Measurements from ENCODE around the gene NGEF. TPM values are rescaled to one million over a fixed set of nuclear protein-coding genes. Genes with fewer than 3 reads are reported as not detected.

The NGEF gene
- polyA plus RNA-seq, 1 of the 3 experiments (the other 2 are of a cell fraction), result 1.4 TPM

DNA sequence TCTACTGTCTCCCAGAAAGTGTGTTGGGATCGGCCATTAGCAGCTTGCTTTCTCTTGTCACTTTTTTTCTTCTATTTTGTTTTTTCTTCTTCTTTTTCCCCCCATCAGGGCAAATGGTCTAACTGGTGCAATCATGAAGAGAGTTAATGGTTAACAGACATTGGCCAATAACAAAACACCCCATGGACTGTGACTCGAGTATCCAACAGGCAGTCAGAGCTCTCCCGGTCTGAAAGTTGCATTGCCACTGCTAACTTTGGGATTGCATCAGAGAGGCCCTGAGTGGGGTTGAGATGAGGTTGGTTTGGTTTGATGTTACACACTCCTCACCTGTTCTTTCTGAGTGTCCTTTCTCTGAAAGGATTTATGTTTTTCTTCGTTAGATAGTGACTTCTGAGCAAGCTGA, 155.9 kb downstream of the NGEF start:
- Histone ChIP-seq H2AFZ (ENCODE audit: low read depth) (no peak overlapping the region), H3K79me2 (ENCODE audit: insufficient read depth) (no peaks in the 10 kb centered on the region), H3K27me3 (ENCODE audit: insufficient read depth) (no peaks in the 10 kb centered on the region), H4K20me1 (ENCODE audit: insufficient read depth) (no peaks in the 10 kb centered on the region), H3K36me3 (replicated peaks in 1 of 2; ENCODE audit: control insufficient read depth in 1 of 2, insufficient read depth in 2 of 2, low read length in 1 of 2) (peaks cover 24 to 40% of the 10 kb centered on the region in 2 experiments), H3K4me2 (no peak overlapping the region), H3K9ac (no peak overlapping the region), H3K4me3 (ENCODE audit: low read depth in 2 of 2, low read length in 1 of 2) (no peak overlapping the region), H3K27ac (ENCODE audit: low read depth in 2 of 2, low read length in 1 of 2) (no peak overlapping the region), H3F3A (replicated peaks; ENCODE audit: insufficient read depth) (peaks cover 9% of the 10 kb centered on the region), H3K4me1 (ENCODE audit: control insufficient read depth in 1 of 2, insufficient read depth in 2 of 2, low read depth in 1 of 2, low read length in 1 of 2) (peaks cover 0 to 9% of the 10 kb centered on the region in 2 experiments; a peak in 1 of 4 replicates), H3K9me3 (no peaks in the 10 kb centered on the region), H3K9me2 (no peaks in the 10 kb centered on the region)
- ChIA-PET POLR2A (no interaction called here), CTCF (interaction anchor here (2.1 kb wide), 1 partner anchor 394 kb away, joined by 8 read pairs; the partner anchor contains the start of gene ATG16L1)
- 80% methylated on average over 4 of the region's 4 CpGs for WGBS (ENCODE audit: low lambda C conversion rate)
- no peak for TF ChIP-seq CHD2 (IDR thresholded peaks at IDR 0.05; ENCODE audit: low read length, partially characterized antibody)
- no peak for TF ChIP-seq ELF1 (IDR thresholded peaks at IDR 0.05)
- TF ChIP-seq, protein P1, sequence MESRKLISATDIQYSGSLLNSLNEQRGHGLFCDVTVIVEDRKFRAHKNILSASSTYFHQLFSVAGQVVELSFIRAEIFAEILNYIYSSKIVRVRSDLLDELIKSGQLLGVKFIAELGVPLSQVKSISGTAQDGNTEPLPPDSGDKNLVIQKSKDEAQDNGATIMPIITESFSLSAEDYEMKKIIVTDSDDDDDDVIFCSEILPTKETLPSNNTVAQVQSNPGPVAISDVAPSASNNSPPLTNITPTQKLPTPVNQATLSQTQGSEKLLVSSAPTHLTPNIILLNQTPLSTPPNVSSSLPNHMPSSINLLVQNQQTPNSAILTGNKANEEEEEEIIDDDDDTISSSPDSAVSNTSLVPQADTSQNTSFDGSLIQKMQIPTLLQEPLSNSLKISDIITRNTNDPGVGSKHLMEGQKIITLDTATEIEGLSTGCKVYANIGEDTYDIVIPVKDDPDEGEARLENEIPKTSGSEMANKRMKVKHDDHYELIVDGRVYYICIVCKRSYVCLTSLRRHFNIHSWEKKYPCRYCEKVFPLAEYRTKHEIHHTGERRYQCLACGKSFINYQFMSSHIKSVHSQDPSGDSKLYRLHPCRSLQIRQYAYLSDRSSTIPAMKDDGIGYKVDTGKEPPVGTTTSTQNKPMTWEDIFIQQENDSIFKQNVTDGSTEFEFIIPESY (IDR thresholded peaks at IDR 0.05; ENCODE audit: borderline replicate concordance, low read depth), result no peak
- no peak for TF ChIP-seq TCF12 (IDR thresholded peaks at IDR 0.05)
- TF ChIP-seq POLR2AphosphoS5 (IDR thresholded peaks at IDR 0.05; ENCODE audit: low read depth, low read length), result no peak
- TF ChIP-seq FOXM1 (IDR thresholded peaks at IDR 0.05; ENCODE audit: low read depth), result no peak
- no peak for TF ChIP-seq FOSL2 (IDR thresholded peaks at IDR 0.05; ENCODE audit: borderline replicate concordance, low read depth)
- no peak for TF ChIP-seq RXRA (IDR thresholded peaks at IDR 0.05; ENCODE audit: borderline replicate concordance, low read depth)
- no peak for TF ChIP-seq RFX5 (IDR thresholded peaks at IDR 0.05; ENCODE audit: low read length)
- TF ChIP-seq RCOR1 (IDR thresholded peaks at IDR 0.05; ENCODE audit: low read length), result no peak
- TF ChIP-seq MEF2A (IDR thresholded peaks at IDR 0.05; ENCODE audit: borderline replicate concordance, low read depth), result no peak
- TF ChIP-seq, protein P2, sequence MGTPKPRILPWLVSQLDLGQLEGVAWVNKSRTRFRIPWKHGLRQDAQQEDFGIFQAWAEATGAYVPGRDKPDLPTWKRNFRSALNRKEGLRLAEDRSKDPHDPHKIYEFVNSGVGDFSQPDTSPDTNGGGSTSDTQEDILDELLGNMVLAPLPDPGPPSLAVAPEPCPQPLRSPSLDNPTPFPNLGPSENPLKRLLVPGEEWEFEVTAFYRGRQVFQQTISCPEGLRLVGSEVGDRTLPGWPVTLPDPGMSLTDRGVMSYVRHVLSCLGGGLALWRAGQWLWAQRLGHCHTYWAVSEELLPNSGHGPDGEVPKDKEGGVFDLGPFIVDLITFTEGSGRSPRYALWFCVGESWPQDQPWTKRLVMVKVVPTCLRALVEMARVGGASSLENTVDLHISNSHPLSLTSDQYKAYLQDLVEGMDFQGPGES (IDR thresholded peaks at IDR 0.05; ENCODE audit: low read depth, low read length), result no peak
- no peak for TF ChIP-seq SIN3A (IDR thresholded peaks at IDR 0.05; ENCODE audit: borderline replicate concordance, low read depth, low read length)
- no peak for DNase-seq

DNA sequence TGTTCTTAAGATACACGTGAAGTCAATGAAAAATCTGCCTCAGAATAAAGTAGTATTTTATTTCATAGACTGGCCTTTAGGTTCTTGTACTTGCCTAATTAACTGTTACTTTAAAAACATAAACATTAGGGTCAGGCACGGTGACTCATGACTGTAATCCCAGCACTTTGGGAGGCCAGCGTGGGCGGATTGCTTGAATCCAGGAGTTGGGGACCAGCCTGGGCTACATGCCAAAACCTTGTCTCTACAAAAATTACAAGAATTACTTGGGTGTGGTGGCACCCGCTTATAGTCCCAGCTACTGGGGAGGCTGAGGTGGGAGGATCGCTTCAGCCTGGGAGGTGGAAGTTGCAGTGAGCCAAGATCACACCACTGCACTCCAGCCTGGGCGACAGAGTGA, 159.0 kb downstream of the NGEF start:
- H3K79me2 ChIP-seq (ENCODE audit: insufficient read depth), result no peaks in the 10 kb centered on the region
- H3K36me3 ChIP-seq (replicated peaks in 1 of 2; ENCODE audit: control insufficient read depth in 1 of 2, insufficient read depth in 2 of 2, low read length in 1 of 2), result peaks cover 34 to 49% of the 10 kb centered on the region in 2 experiments
- H3K4me3 ChIP-seq (ENCODE audit: low read depth in 2 of 2, low read length in 1 of 2), result no peak overlapping the region
- TF ChIP-seq GABPA (IDR thresholded peaks at IDR 0.05; ENCODE audit: low read depth) (no peak), NFIC (IDR thresholded peaks at IDR 0.05; ENCODE audit: borderline replicate concordance) (peak; percentile 17; the same call in 1 of the 2 replicates), MEF2A (IDR thresholded peaks at IDR 0.05; ENCODE audit: borderline replicate concordance, low read depth) (no peak), POLR2AphosphoS5 (IDR thresholded peaks at IDR 0.05; ENCODE audit: low read depth, low read length) (no peak), RXRA (IDR thresholded peaks at IDR 0.05; ENCODE audit: borderline replicate concordance, low read depth) (no peak), SIN3A (IDR thresholded peaks at IDR 0.05; ENCODE audit: borderline replicate concordance, low read depth, low read length) (no peak), RFX5 (IDR thresholded peaks at IDR 0.05; ENCODE audit: low read length) (no peak), RCOR1 (IDR thresholded peaks at IDR 0.05; ENCODE audit: low read length) (no peak), RAD21 (IDR thresholded peaks at IDR 0.05; ENCODE audit: low read length) (no peak)
- H3K9me3 ChIP-seq, result no peaks in the 10 kb centered on the region
- H3F3A ChIP-seq (replicated peaks; ENCODE audit: insufficient read depth), result peaks cover 9% of the 10 kb centered on the region
- H3K4me2 ChIP-seq, result no peak overlapping the region
- 55% methylated on average over 6 of the region's 7 CpGs for WGBS (ENCODE audit: low lambda C conversion rate)
- no peaks in the 10 kb centered on the region for H3K9me2 ChIP-seq
- H3K27me3 ChIP-seq (ENCODE audit: insufficient read depth), result no peaks in the 10 kb centered on the region
- CTCF ChIA-PET, result interaction anchor here (0.6 to 4.2 kb wide), 9 partner anchors 44 to 608 kb away, joined by 3 to 20 read pairs (median 5); partner anchors contain the start of gene ATG16L1
- no peak overlapping the region for H3K9ac ChIP-seq
- POLR2A ChIA-PET, result no interaction called here
- H3K27ac ChIP-seq (ENCODE audit: low read depth in 2 of 2, low read length in 1 of 2), result no peak overlapping the region; a peak in 1 of 4 replicates
- no peak overlapping the region for H2AFZ ChIP-seq (ENCODE audit: low read depth)
- peaks cover 0 to 9% of the 10 kb centered on the region in 2 experiments; a peak in 1 of 4 replicates for H3K4me1 ChIP-seq (ENCODE audit: control insufficient read depth in 1 of 2, insufficient read depth in 2 of 2, low read depth in 1 of 2, low read length in 1 of 2)
- H4K20me1 ChIP-seq (ENCODE audit: insufficient read depth), result no peaks in the 10 kb centered on the region
- DNase-seq, result no peak
